ENCODE data around the gene DHX35. TPM values are rescaled to one million over a fixed set of nuclear protein-coding genes. Genes with fewer than 3 reads are reported as not detected.

The DHX35 gene
- total and polyA plus RNA-seq, 2 donors = 7.1 to 9.5 TPM

DNA sequence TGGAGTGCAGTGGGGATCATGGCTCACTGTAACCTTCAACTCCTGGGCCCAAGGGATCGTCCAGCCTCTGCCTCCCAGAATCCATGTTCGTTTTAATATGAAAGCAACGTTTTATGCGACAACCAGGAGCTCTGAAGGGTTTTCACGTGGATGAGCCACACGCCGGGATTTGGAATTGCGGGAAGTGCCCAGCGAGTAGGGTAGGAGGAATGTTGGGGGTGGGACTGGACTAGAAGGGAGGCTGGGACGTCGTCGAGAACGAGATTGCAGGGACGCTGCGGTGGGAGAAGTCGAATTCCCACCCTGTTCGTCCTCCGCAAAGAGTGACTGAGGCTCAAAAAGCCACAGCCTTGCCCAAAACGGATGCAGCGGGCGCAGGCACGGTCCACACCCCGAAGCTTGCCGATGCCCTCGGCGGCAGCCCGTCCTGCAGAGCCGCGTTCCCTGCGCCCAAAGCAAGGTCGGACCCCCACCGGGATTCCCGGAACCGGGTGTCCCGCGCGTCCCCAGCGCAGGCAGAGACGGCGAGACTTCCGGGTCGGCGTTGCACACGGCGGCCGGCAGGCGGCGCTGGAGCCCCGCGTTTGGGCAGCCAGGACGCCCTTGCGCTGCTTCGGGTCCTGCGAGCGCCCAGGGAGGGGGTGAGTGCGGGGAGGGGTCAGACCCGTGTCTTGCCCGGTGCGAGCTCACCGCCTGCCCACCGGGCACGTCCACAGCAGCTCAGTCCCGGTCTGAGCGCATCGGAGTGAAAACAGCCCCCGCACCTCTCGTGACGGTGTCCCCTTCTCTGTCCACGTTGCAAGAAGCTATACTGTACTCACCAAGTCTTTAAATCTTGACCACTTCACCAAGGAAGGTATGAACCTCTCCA is 87.8 kb downstream of the DHX35 start:
- H3K36me3 ChIP-seq (ENCODE audit: control insufficient read depth in 2 of 2, insufficient read depth in 2 of 2, low read length in 1 of 2) = no peaks in the 10 kb centered on the region
- DNase-seq (ENCODE audit: low read depth in 6 of 9, low spot score in 9 of 9) = peak; percentile 48 to 85 (median 76)
- H3K9me3 ChIP-seq (ENCODE audit: control insufficient read depth in 2 of 2, insufficient read depth in 1 of 2, low read length in 1 of 2) = peaks cover 0 to 1% of the 10 kb centered on the region in 2 donors
- H3K4me3 ChIP-seq (ENCODE audit: low read length in 2 of 2) = peak overlapping the region; percentile 58 to 73
- H3K27me3 ChIP-seq (ENCODE audit: control insufficient read depth in 2 of 2, insufficient read depth in 1 of 2, low read length in 1 of 2) = peaks cover 0 to 11% of the 10 kb centered on the region in 2 donors
- peaks cover 5 to 8% of the 10 kb centered on the region in 2 donors for H3K4me1 ChIP-seq (ENCODE audit: control insufficient read depth in 2 of 2, insufficient read depth in 2 of 2, low read length in 2 of 2)
- 3% methylated on average over 69 of the region's 69 CpGs for WGBS
- no peak overlapping the region for H3K27ac ChIP-seq (ENCODE audit: low read depth in 1 of 2, low read length in 1 of 2)

DNA sequence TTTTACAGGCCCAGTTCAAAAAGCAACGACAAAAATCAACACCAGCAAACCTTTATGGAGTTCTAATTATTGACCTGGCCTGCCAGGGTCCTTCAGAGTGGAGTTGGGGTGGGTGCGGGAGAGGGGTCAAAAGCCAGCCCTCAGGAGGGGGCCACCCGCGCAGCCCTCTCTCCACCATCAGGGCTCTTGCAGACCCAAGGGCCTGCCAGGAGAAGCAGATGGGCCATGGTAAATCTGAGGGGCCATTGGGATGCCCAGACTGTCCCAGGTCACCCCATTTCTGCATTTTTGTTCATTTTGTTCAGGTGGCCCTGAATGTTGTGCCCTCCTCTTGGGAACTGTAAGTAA is 88.4 kb downstream of the DHX35 start:
- Histone ChIP-seq H3K4me3 (ENCODE audit: low read length in 2 of 2) (peak overlapping the region; percentile 58 to 73), H3K27me3 (ENCODE audit: control insufficient read depth in 2 of 2, insufficient read depth in 1 of 2, low read length in 1 of 2) (peaks cover 0 to 12% of the 10 kb centered on the region in 2 donors), H3K9me3 (ENCODE audit: control insufficient read depth in 2 of 2, insufficient read depth in 1 of 2, low read length in 1 of 2) (peaks cover 0 to 1% of the 10 kb centered on the region in 2 donors), H3K36me3 (ENCODE audit: control insufficient read depth in 2 of 2, insufficient read depth in 2 of 2, low read length in 1 of 2) (no peaks in the 10 kb centered on the region), H3K27ac (ENCODE audit: low read depth in 1 of 2, low read length in 1 of 2) (no peak overlapping the region), H3K4me1 (ENCODE audit: control insufficient read depth in 2 of 2, insufficient read depth in 2 of 2, low read length in 2 of 2) (peaks cover 5 to 8% of the 10 kb centered on the region in 2 donors)
- DNase-seq (ENCODE audit: low read depth in 6 of 9, low spot score in 9 of 9) = no peak
- WGBS = 71% methylated on average over 4 of the region's 4 CpGs

DNA sequence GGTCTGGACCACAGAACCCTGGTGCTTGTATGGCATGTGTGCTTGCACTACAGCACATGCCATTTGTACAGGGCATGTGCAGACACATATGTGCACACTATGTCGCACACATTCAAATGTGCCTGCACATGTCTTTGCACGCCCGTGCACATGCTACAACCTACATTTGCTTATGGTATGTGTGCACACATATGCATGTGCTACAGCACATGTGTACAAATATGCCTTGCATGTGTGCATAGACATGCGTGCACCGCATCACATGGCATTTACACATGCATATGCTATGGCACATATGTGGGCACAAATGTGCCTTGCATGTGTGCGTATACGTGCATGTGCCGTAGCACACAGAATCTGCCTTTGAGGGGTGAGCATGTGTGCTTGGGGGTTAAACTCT is 90.5 kb downstream of the DHX35 start:
- Histone ChIP-seq H3K4me3 (ENCODE audit: low read length in 2 of 2) (no peak overlapping the region), H3K27ac (ENCODE audit: low read depth in 1 of 2, low read length in 1 of 2) (no peak overlapping the region), H3K9me3 (ENCODE audit: control insufficient read depth in 2 of 2, insufficient read depth in 1 of 2, low read length in 1 of 2) (peaks cover 0 to 1% of the 10 kb centered on the region in 2 donors), H3K4me1 (ENCODE audit: control insufficient read depth in 2 of 2, insufficient read depth in 2 of 2, low read length in 2 of 2) (peaks cover 5 to 8% of the 10 kb centered on the region in 2 donors), H3K27me3 (ENCODE audit: control insufficient read depth in 2 of 2, insufficient read depth in 1 of 2, low read length in 1 of 2) (peaks cover 0 to 12% of the 10 kb centered on the region in 2 donors), H3K36me3 (ENCODE audit: control insufficient read depth in 2 of 2, insufficient read depth in 2 of 2, low read length in 1 of 2) (no peaks in the 10 kb centered on the region)
- DNase-seq (ENCODE audit: low read depth in 6 of 9, low spot score in 9 of 9) = no peak
- WGBS = 97% methylated on average over 8 of the region's 8 CpGs

DNA sequence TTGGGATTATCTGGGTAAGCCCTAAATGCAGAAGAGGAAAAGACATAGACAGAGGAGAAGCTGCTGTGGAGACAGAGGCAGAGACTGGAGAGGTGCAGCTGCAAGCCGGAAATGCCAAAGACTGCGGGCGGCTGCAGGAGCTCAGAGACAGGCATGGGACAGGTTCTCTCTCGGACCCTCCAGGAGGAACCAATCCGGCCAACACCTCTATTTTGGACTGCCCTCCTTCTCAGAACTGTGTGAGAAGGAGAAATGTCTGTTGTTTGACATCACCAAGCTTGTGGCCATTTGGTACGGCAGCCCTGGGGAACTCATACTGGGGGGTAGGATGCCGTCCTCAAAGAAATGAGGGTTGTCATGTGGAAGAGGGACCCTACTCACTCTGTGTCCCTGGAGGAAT is 95.0 kb downstream of the DHX35 start:
- WGBS = 83% methylated on average over 7 of the region's 7 CpGs
- H3K27ac ChIP-seq (ENCODE audit: low read depth in 1 of 2, low read length in 1 of 2) = no peak overlapping the region
- H3K4me1 ChIP-seq (ENCODE audit: control insufficient read depth in 2 of 2, insufficient read depth in 2 of 2, low read length in 2 of 2) = no peaks in the 10 kb centered on the region
- no peaks in the 10 kb centered on the region for H3K36me3 ChIP-seq (ENCODE audit: control insufficient read depth in 2 of 2, insufficient read depth in 2 of 2, low read length in 1 of 2)
- DNase-seq (ENCODE audit: low read depth in 6 of 9, low spot score in 9 of 9) = no peak
- no peak overlapping the region for H3K4me3 ChIP-seq (ENCODE audit: low read length in 2 of 2)
- peaks cover 0 to 1% of the 10 kb centered on the region in 2 donors for H3K9me3 ChIP-seq (ENCODE audit: control insufficient read depth in 2 of 2, insufficient read depth in 1 of 2, low read length in 1 of 2)
- H3K27me3 ChIP-seq (ENCODE audit: control insufficient read depth in 2 of 2, insufficient read depth in 1 of 2, low read length in 1 of 2) = peaks cover 0 to 2% of the 10 kb centered on the region in 2 donors

DNA sequence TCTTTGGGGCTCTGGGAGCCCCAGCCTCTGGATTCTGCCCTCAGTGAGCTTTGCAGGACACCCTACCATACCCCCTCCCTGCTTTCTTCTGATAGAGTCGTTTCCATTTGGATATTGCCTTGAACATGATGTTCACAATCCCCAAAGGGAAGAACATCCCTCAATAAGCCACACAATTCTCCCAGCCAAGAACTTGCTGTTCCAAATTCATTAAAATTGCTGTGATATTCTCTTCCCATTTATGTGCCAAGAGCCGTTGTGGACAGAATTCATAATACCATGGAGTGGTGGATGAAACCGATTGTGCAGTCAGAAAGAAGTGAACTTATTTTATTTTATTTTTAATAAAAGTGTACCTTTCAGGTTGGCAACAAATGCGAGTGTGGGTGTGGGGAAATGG is 95.8 kb downstream of the DHX35 start:
- no peak overlapping the region for H3K27ac ChIP-seq (ENCODE audit: low read depth in 1 of 2, low read length in 1 of 2)
- DNase-seq (ENCODE audit: low read depth in 6 of 9, low spot score in 9 of 9) = no peak
- H3K4me3 ChIP-seq (ENCODE audit: low read length in 2 of 2) = no peak overlapping the region
- peaks cover 0 to 2% of the 10 kb centered on the region in 2 donors for H3K27me3 ChIP-seq (ENCODE audit: control insufficient read depth in 2 of 2, insufficient read depth in 1 of 2, low read length in 1 of 2)
- no peaks in the 10 kb centered on the region for H3K9me3 ChIP-seq (ENCODE audit: control insufficient read depth in 2 of 2, insufficient read depth in 1 of 2, low read length in 1 of 2)
- H3K4me1 ChIP-seq (ENCODE audit: control insufficient read depth in 2 of 2, insufficient read depth in 2 of 2, low read length in 2 of 2) = no peaks in the 10 kb centered on the region
- 95% methylated on average over 4 of the region's 4 CpGs for WGBS
- H3K36me3 ChIP-seq (ENCODE audit: control insufficient read depth in 2 of 2, insufficient read depth in 2 of 2, low read length in 1 of 2) = no peaks in the 10 kb centered on the region

DNA sequence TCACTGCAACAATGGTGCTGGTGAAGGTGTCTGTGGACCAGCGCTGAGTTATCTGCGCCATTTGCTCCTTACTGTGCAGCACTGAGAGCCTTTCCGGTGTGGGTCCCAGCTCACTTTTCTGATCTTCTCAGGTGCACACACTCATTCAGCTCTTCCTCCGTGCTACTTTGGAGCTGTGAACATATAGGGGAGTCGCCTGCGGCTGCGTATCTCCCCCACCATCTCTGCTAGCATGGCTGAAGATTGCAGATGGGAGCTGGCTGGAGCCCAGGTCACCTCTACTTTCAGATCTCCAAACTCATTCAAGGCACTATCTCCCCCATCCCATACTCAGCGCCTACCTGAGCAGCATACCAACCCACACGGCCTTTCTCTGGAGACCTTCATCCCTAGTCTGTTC is 96.9 kb downstream of the DHX35 start:
- H3K27me3 ChIP-seq (ENCODE audit: control insufficient read depth in 2 of 2, insufficient read depth in 1 of 2, low read length in 1 of 2) = peaks cover 0 to 2% of the 10 kb centered on the region in 2 donors
- H3K27ac ChIP-seq (ENCODE audit: low read depth in 1 of 2, low read length in 1 of 2) = no peak overlapping the region
- no peak for DNase-seq (ENCODE audit: low read depth in 6 of 9, low spot score in 9 of 9)
- no peaks in the 10 kb centered on the region for H3K4me1 ChIP-seq (ENCODE audit: control insufficient read depth in 2 of 2, insufficient read depth in 2 of 2, low read length in 2 of 2)
- no peaks in the 10 kb centered on the region for H3K9me3 ChIP-seq (ENCODE audit: control insufficient read depth in 2 of 2, insufficient read depth in 1 of 2, low read length in 1 of 2)
- no peak overlapping the region for H3K4me3 ChIP-seq (ENCODE audit: low read length in 2 of 2)
- H3K36me3 ChIP-seq (ENCODE audit: control insufficient read depth in 2 of 2, insufficient read depth in 2 of 2, low read length in 1 of 2) = no peaks in the 10 kb centered on the region
- WGBS = 93% methylated on average over 9 of the region's 9 CpGs

DNA sequence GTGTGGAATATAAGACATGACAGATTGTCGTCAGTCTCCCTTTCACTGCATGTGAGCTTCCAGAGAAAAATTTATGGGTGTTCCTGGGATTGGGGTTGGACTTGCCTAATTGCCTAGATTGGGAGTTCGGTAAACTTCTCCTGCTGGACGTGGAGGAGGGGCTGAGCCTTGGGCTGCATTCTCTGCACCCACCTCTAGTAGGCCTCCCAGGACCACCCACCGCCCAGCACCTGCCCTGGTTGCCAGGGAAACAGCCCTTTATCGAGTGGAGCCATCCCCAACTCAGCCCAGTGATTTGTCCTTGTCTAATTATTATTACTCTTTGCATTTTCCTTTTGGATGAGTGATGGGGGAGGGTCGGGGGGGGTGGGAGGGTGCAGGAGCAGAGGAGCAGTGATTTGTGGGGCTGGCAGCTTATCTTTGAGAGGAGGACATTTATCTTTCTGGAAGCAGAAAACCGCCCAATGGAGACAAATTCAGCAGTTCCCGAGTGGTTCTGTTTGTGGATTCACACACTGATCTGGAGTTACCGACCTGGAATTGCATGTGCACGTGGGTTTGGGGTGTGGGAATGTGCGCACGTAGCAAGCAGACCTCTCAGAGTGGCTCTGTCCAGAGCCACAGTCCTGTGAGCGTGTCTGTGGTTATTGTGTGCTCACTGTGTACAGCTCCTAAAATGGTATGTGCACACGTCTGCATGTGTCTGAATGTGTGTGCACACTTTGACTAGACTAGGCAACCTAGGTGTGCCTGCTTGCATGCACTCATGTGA is 104.5 kb downstream of the DHX35 start:
- Histone ChIP-seq H3K9me3 (ENCODE audit: control insufficient read depth in 2 of 2, insufficient read depth in 1 of 2, low read length in 1 of 2) (no peaks in the 10 kb centered on the region), H3K4me3 (ENCODE audit: low read length in 2 of 2) (no peak overlapping the region), H3K27ac (ENCODE audit: low read depth in 1 of 2, low read length in 1 of 2) (no peak overlapping the region), H3K4me1 (ENCODE audit: control insufficient read depth in 2 of 2, insufficient read depth in 2 of 2, low read length in 2 of 2) (no peaks in the 10 kb centered on the region), H3K36me3 (ENCODE audit: control insufficient read depth in 2 of 2, insufficient read depth in 2 of 2, low read length in 1 of 2) (no peaks in the 10 kb centered on the region), H3K27me3 (ENCODE audit: control insufficient read depth in 2 of 2, insufficient read depth in 1 of 2, low read length in 1 of 2) (no peaks in the 10 kb centered on the region)
- no peak for DNase-seq (ENCODE audit: low read depth in 6 of 9, low spot score in 9 of 9)
- 67% methylated on average over 14 of the region's 14 CpGs for WGBS

DNA sequence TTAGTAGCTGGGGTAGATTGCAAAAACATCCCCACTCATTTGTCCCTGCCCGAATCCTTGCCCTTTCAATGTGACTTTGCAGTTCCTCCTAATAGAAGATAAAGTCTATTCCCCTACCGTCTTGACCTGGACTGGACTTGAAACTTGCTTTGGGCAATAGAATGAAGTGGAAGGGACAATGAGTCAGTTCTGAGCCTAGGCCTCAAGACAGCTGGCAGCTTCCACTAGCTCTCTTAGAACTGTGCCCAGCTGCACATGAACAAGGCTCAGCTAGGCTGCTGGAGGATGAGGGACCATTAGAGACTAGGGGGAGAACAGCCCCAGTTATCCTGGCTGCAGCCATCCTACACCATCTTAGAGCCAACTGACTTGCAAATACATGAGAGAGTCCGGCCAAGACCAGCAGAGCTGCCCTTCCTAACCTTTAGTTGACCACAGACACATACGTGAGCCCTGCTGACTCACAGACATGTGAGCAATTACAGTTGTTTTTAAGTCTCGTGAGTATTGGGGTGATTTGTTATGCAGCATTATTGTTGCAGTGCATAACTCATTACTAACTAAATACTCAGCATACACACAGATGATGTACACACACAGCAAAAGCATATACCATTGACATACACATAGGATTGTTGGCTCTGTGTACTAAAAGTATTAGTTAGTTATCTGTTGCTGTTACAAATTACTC is 105.5 kb downstream of the DHX35 start:
- 95% methylated on average over 5 of the region's 5 CpGs for WGBS
- Histone ChIP-seq H3K36me3 (ENCODE audit: control insufficient read depth in 2 of 2, insufficient read depth in 2 of 2, low read length in 1 of 2) (no peaks in the 10 kb centered on the region), H3K4me1 (ENCODE audit: control insufficient read depth in 2 of 2, insufficient read depth in 2 of 2, low read length in 2 of 2) (no peaks in the 10 kb centered on the region), H3K9me3 (ENCODE audit: control insufficient read depth in 2 of 2, insufficient read depth in 1 of 2, low read length in 1 of 2) (no peaks in the 10 kb centered on the region), H3K27me3 (ENCODE audit: control insufficient read depth in 2 of 2, insufficient read depth in 1 of 2, low read length in 1 of 2) (peaks cover 0 to 2% of the 10 kb centered on the region in 2 donors), H3K27ac (ENCODE audit: low read depth in 1 of 2, low read length in 1 of 2) (no peak overlapping the region), H3K4me3 (ENCODE audit: low read length in 2 of 2) (no peak overlapping the region)
- no peak for DNase-seq (ENCODE audit: low read depth in 6 of 9, low spot score in 9 of 9)

DNA sequence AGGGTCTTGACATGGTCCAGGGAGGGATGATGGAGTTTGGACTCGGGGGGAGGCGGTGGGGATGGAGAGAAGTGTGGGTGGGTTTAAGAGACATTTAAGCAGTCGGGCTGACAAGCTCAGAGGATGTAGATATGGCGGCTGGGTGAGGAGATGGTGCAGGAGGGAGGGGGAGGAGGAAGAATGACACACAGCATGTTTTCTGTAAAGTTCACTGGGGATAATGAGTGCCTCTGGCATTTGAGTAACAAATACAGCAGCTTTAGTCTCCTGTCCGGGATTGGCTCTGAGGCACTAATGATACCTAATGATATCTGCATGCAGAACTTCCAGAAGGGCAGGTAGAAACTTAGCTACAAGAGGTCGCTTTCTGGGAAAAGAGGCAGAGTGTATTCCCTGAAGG is 107.8 kb downstream of the DHX35 start:
- WGBS = 77% methylated on average over 6 of the region's 6 CpGs
- H3K27ac ChIP-seq (ENCODE audit: low read depth in 1 of 2, low read length in 1 of 2) = no peak overlapping the region

More for the DNA sequence above, 107.8 kb downstream of the DHX35 start:
- no peaks in the 10 kb centered on the region for H3K9me3 ChIP-seq (ENCODE audit: control insufficient read depth in 2 of 2, insufficient read depth in 1 of 2, low read length in 1 of 2)
- H3K4me1 ChIP-seq (ENCODE audit: control insufficient read depth in 2 of 2, insufficient read depth in 2 of 2, low read length in 2 of 2) = no peaks in the 10 kb centered on the region
- H3K36me3 ChIP-seq (ENCODE audit: control insufficient read depth in 2 of 2, insufficient read depth in 2 of 2, low read length in 1 of 2) = no peaks in the 10 kb centered on the region
- H3K27me3 ChIP-seq (ENCODE audit: control insufficient read depth in 2 of 2, insufficient read depth in 1 of 2, low read length in 1 of 2) = peaks cover 0 to 2% of the 10 kb centered on the region in 2 donors
- no peak overlapping the region for H3K4me3 ChIP-seq (ENCODE audit: low read length in 2 of 2)
- no peak for DNase-seq (ENCODE audit: low read depth in 6 of 9, low spot score in 9 of 9)
